Smooth muscle cell of trachea (primary cell): ENCODE measurements around the gene CCDC117. TPM values are rescaled to one million over a fixed set of nuclear protein-coding genes. Genes with fewer than 3 reads are reported as not detected.

Experiments used
- total RNA-seq: library from RNA; depleted of rRNA; stranded (reverse); fragments of >200 nt; gene quantifications from 2 replicates; pipeline ENCODE4 v1.2.1, GENCODE V29; 2014

The CCDC117 gene
- total RNA-seq, result 15.7 and 17.0 TPM in 2 replicates

GRCh38 chr22:28772633-28773460 is at the start of gene CCDC117:
Gene CCDC117, plus strand, starts transcription at chr22:28772695. Its CDS starts 155 bp downstream, at chr22:28772850.

GRCh38 chr22:28741785-28742561 is 30.5 kb upstream of the CCDC117 start, which contains the start of the genes CHEK2 and HSCB:
Gene CHEK2, minus strand, starts transcription at chr22:28741820. Its CDS starts 7,099 bp downstream, at chr22:28734721.
Gene HSCB, plus strand, starts transcription at chr22:28742039. Its CDS starts 57 bp downstream, at chr22:28742096.

GRCh38 chr22:28800308-28801041 is 28.0 kb downstream of the CCDC117 start, which contains the start of gene XBP1:
Gene XBP1, minus strand, starts transcription at chr22:28800569.

Other genes with a start within 250 kb of the CCDC117 start
- gene TTC28, start 92.9 kb upstream of the CCDC117 start, total RNA-seq, result 31.4 and 40.0 TPM in 2 replicates
- 16.9 and 26.0 TPM in 2 replicates for gene CHEK2, start 30.9 kb upstream of the CCDC117 start, total RNA-seq
- 13.4 and 28.8 TPM in 2 replicates for gene HSCB, start 30.7 kb upstream of the CCDC117 start, total RNA-seq
- 131 and 144 TPM in 2 replicates for gene XBP1, start 27.9 kb downstream of the CCDC117 start, total RNA-seq
- gene ZNRF3, start 110.9 kb downstream of the CCDC117 start, total RNA-seq, result 3.5 and 6.1 TPM in 2 replicates